Liver (tissue), 9 donors: ENCODE measurements around the gene NODAL. TPM values are rescaled to one million over a fixed set of nuclear protein-coding genes. Genes with fewer than 3 reads are reported as not detected.

Experiments used
- DNase-seq: peaks from one replicate; pipeline ENCODE4 v3.0.0-alpha.2; 2017; ENCODE audit warnings: low spot score
- H3K27ac ChIP-seq, 2 donors: one replicate each; pipeline ENCODE4 v1.7.0; 2013; ENCODE audit warnings: inconsistent platforms in 2 of 2, low read length in 2 of 2, control low read depth in 1 of 2, low read depth in 1 of 2, mild to moderate bottlenecking in 1 of 2
- H3K27me3 ChIP-seq, 4 donors: one replicate each; pipeline versions ENCODE4 v1.6.1 to v1.7.0; 2013; ENCODE audit warnings: low read length in 3 of 4, inconsistent platforms in 1 of 4, mild to moderate bottlenecking in 1 of 4, moderate library complexity in 1 of 4; ENCODE audit not compliant: control insufficient read depth in 4 of 4, insufficient read depth in 4 of 4
- H3K36me3 ChIP-seq, 4 donors: one replicate each; pipeline versions ENCODE4 v1.6.1 to v1.7.0; 2013; ENCODE audit warnings: low read length in 3 of 4, mild to moderate bottlenecking in 3 of 4, low read depth in 1 of 4, moderate library complexity in 1 of 4; ENCODE audit not compliant: control insufficient read depth in 4 of 4, insufficient read depth in 3 of 4
- H3K4me1 ChIP-seq, 4 donors: one replicate each; pipeline versions ENCODE4 v1.6.1 to v1.7.0; 2013; ENCODE audit warnings: low read length in 3 of 4, mild to moderate bottlenecking in 3 of 4, moderate library complexity in 1 of 4; ENCODE audit not compliant: control insufficient read depth in 4 of 4, insufficient read depth in 4 of 4
- H3K4me3 ChIP-seq, 3 donors: one replicate each; pipeline versions ENCODE4 v1.6.1 to v1.7.0; 2013; ENCODE audit warnings: low read length in 3 of 3, control low read depth in 1 of 3, low read depth in 1 of 3, mild to moderate bottlenecking in 1 of 3
- H3K9ac ChIP-seq, 2 donors: one replicate each; pipeline ENCODE4 v1.7.0; 2013; ENCODE audit warnings: low read length in 2 of 2, mild to moderate bottlenecking in 2 of 2, moderate library complexity in 2 of 2, control low read depth in 1 of 2, low read depth in 1 of 2
- H3K9me3 ChIP-seq, 4 donors: one replicate each; pipeline versions ENCODE4 v1.6.1 to v1.7.0; 2013; ENCODE audit warnings: low read length in 3 of 4; ENCODE audit not compliant: control insufficient read depth in 4 of 4
- CTCF ChIP-seq: fragments of 150-350 bp; IDR thresholded peaks from 2 replicates; pipeline ENCODE4 v1.5.1; 2017; ENCODE audit warnings: improper control_type of control experiment, low read depth, low read length; ENCODE audit not compliant: missing input control
- EGR1 ChIP-seq, 2 donors: IDR thresholded peaks; 2 replicates each; pipeline ENCODE4 v1.6.1; 2016 to 2018; ENCODE audit warnings: antibody characterized with exemption in 2 of 2, low read depth in 2 of 2
- FOXA1 ChIP-seq: IDR thresholded peaks from 2 replicates; pipeline ENCODE4 v1.6.1; 2016; ENCODE audit warnings: antibody characterized with exemption
- FOXA2 ChIP-seq: IDR thresholded peaks from 2 replicates; pipeline ENCODE4 v1.6.1; 2016; ENCODE audit warnings: antibody characterized with exemption
- GABPA ChIP-seq, 2 donors: IDR thresholded peaks in 1 of 2; conservative IDR thresholded peaks in 1 of 2; 2 replicates each; pipeline ENCODE4 v1.6.1; 2016; ENCODE audit warnings: antibody characterized with exemption in 2 of 2, mild to moderate bottlenecking in 1 of 2, moderate library complexity in 1 of 2
- HNF4A ChIP-seq, 2 donors: conservative IDR thresholded peaks; 2 replicates each; pipeline ENCODE4 v1.6.1; 2016; ENCODE audit warnings: antibody characterized with exemption in 2 of 2, mild to moderate bottlenecking in 2 of 2
- HNF4G ChIP-seq: IDR thresholded peaks from 2 replicates; pipeline ENCODE4 v1.6.1; 2016; ENCODE audit warnings: antibody characterized with exemption
- JUND ChIP-seq, 2 donors: IDR thresholded peaks; 2 replicates each; pipeline ENCODE4 v1.6.1; 2016; ENCODE audit warnings: antibody characterized with exemption in 2 of 2
- NR2F2 ChIP-seq: IDR thresholded peaks from 2 replicates; pipeline ENCODE4 v1.6.1; 2016; ENCODE audit warnings: antibody characterized with exemption
- RAD21 ChIP-seq, 2 donors: IDR thresholded peaks; 2 replicates each; pipeline ENCODE4 v1.6.1; 2016; ENCODE audit warnings: antibody characterized with exemption in 2 of 2, mild to moderate bottlenecking in 2 of 2
- RXRA ChIP-seq, 2 donors: IDR thresholded peaks; 2 replicates each; pipeline ENCODE4 v1.6.1; 2017 to 2018; ENCODE audit warnings: antibody characterized with exemption in 2 of 2, mild to moderate bottlenecking in 1 of 2
- SP1 ChIP-seq: IDR thresholded peaks from 2 replicates; pipeline ENCODE4 v1.6.1; 2018; ENCODE audit warnings: antibody characterized with exemption, mild to moderate bottlenecking
- TAF1 ChIP-seq: conservative IDR thresholded peaks from 2 replicates; pipeline ENCODE4 v1.6.1; 2016; ENCODE audit warnings: antibody characterized with exemption, mild to moderate bottlenecking
- YY1 ChIP-seq: IDR thresholded peaks from 2 replicates; pipeline ENCODE4 v1.6.1; 2016; ENCODE audit warnings: antibody characterized with exemption, mild to moderate bottlenecking
- WGBS: extraction: QIAGEN DNeasy Blood & Tissue Kit; methylation state at CpG from one replicate; pipeline ENCODE4 v1.1.7; 2013; 5-methylcytosine and 5-hydroxymethylcytosine counted together
- polyA plus RNA-seq, 2 donors: library from polyadenylated mRNA; stranded (reverse) in 1 of 2; unstranded in 1 of 2; fragments of 200-250 nt in 1 of 2; fragments of >200 nt in 1 of 2; fragmentation: Nextera tagmentation in 1 of 2; extraction: Ambion mirVana in 1 of 2; gene quantifications; one replicate each; pipeline versions ENCODE4 v1.2.1 to v1.2.3, GENCODE V29; 2013 to 2015
- total RNA-seq, 2 donors: library from RNA; depleted of rRNA; stranded (reverse); fragments of >200 nt; gene quantifications; one replicate each; pipeline ENCODE4 v1.2.3, GENCODE V29; 2014
- TF ChIP-seq, protein P1 (sequence below): IDR thresholded peaks from 2 replicates; pipeline ENCODE4 v1.6.1; 2016; ENCODE audit warnings: antibody characterized with exemption, mild to moderate bottlenecking
- TF ChIP-seq, protein P2 (sequence below): IDR thresholded peaks from 2 replicates; pipeline ENCODE4 v1.6.1; 2016; ENCODE audit warnings: antibody characterized with exemption
- TF ChIP-seq, protein P3 (sequence below): IDR thresholded peaks from 2 replicates; pipeline ENCODE4 v1.6.1; 2016; ENCODE audit warnings: antibody characterized with exemption
- donor health status: healthy.
- donor health status: healthy.
- donor health status: healthy.
- donor health status: healthy.
- donor health status: healthy.

NODAL gene
- total and polyA plus RNA-seq, 4 donors = not detected

DNA sequence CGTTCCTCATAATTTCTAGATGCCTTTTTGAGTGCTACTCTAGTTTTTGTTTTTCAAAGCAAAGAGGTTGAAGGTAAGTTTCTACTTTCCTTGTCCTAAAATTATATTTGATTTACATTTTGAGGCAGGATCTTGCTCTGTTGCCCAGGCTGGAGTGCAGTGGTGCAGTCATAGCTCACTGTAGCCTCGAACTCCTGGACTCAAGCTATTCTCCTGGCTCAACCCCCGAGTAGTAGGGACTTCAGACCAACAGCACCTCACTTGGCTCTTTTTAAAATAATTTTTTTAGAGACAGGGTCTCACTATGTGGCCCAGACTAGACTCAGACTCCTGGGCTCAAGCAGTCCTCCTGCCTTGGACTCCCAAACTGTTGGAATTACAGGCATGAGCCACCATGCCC lies 22.8 kb downstream of the NODAL start (continued):
- TF ChIP-seq, protein P1, sequence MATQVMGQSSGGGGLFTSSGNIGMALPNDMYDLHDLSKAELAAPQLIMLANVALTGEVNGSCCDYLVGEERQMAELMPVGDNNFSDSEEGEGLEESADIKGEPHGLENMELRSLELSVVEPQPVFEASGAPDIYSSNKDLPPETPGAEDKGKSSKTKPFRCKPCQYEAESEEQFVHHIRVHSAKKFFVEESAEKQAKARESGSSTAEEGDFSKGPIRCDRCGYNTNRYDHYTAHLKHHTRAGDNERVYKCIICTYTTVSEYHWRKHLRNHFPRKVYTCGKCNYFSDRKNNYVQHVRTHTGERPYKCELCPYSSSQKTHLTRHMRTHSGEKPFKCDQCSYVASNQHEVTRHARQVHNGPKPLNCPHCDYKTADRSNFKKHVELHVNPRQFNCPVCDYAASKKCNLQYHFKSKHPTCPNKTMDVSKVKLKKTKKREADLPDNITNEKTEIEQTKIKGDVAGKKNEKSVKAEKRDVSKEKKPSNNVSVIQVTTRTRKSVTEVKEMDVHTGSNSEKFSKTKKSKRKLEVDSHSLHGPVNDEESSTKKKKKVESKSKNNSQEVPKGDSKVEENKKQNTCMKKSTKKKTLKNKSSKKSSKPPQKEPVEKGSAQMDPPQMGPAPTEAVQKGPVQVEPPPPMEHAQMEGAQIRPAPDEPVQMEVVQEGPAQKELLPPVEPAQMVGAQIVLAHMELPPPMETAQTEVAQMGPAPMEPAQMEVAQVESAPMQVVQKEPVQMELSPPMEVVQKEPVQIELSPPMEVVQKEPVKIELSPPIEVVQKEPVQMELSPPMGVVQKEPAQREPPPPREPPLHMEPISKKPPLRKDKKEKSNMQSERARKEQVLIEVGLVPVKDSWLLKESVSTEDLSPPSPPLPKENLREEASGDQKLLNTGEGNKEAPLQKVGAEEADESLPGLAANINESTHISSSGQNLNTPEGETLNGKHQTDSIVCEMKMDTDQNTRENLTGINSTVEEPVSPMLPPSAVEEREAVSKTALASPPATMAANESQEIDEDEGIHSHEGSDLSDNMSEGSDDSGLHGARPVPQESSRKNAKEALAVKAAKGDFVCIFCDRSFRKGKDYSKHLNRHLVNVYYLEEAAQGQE = no peak
- TF ChIP-seq, protein P2, sequence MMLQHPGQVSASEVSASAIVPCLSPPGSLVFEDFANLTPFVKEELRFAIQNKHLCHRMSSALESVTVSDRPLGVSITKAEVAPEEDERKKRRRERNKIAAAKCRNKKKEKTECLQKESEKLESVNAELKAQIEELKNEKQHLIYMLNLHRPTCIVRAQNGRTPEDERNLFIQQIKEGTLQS = no peak
- no peak for TF ChIP-seq FOXA2

- Histone ChIP-seq H3K9me3 (no peaks in the 10 kb centered on the region), H3K9ac (no peak overlapping the region), H3K27me3 (no peaks in the 10 kb centered on the region), H3K4me3 (no peak overlapping the region), H3K27ac (no peak overlapping the region), H3K4me1 (no peaks in the 10 kb centered on the region), H3K36me3 (peaks cover 5 to 33% (median 32%) of the 10 kb centered on the region in 4 donors)
- TF ChIP-seq NR2F2 = no peak
- TF ChIP-seq YY1 = no peak
- TF ChIP-seq TAF1 = no peak
- no peak for TF ChIP-seq CTCF
- TF ChIP-seq, protein P3, sequence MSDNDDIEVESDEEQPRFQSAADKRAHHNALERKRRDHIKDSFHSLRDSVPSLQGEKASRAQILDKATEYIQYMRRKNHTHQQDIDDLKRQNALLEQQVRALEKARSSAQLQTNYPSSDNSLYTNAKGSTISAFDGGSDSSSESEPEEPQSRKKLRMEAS = no peak
- TF ChIP-seq SP1 = no peak
- no peak for TF ChIP-seq FOXA2
- TF ChIP-seq RXRA (IDR thresholded peaks at IDR 0.05) = no peak
- no peak for TF ChIP-seq HNF4A (conservative IDR thresholded peaks at IDR 0.05)
- TF ChIP-seq, protein P2 = no peak
- TF ChIP-seq JUND (IDR thresholded peaks at IDR 0.05) = no peak
- no peak for TF ChIP-seq GABPA (IDR thresholded peaks at IDR 0.05 in 1 of 2, conservative IDR thresholded peaks at IDR 0.05 in 1 of 2)
- no peak for TF ChIP-seq FOXA1
- 95% methylated on average over 1 of the region's 1 CpG for WGBS
- no peak for DNase-seq
These were observed 23.3 kb downstream of the NODAL start for GRCh38 chr10:70418229-70418628.

DNA sequence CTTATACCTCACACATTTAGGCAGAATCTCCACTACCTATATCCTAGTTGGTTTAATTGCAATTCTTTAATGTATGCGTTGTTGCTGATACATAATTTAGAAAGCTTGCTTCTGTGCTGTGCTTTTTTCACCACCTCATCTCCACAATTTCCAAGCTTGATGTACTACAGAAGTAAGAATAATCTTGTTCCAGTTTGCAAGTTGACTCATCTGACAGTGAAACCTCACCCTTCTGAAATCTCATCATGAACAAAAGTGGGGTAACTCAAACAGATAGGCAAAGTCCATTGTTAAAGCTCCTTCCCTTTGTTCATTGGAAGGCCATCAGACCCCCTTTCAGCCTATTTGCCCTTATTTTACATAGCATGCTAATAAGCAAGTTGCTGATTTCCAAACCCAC lies 23.9 kb downstream of the NODAL start:
- H3K9ac ChIP-seq = no peak overlapping the region
- H3K27me3 ChIP-seq = no peaks in the 10 kb centered on the region
- 96% methylated on average over 1 of the region's 1 CpG for WGBS
- H3K4me1 ChIP-seq = no peaks in the 10 kb centered on the region
- no peak for DNase-seq
- no peaks in the 10 kb centered on the region for H3K9me3 ChIP-seq
- no peak overlapping the region for H3K27ac ChIP-seq
- H3K36me3 ChIP-seq = peaks cover 5 to 29% (median 26%) of the 10 kb centered on the region in 4 donors
- H3K4me3 ChIP-seq = no peak overlapping the region
- TF ChIP-seq JUND (IDR thresholded peaks at IDR 0.05) (no peak), SP1 (no peak), HNF4G (no peak), CTCF (no peak), GABPA (IDR thresholded peaks at IDR 0.05 in 1 of 2, conservative IDR thresholded peaks at IDR 0.05 in 1 of 2) (no peak), EGR1 (IDR thresholded peaks at IDR 0.05; ENCODE audit: low read depth in 2 of 2) (no peak), FOXA1 (no peak), RAD21 (IDR thresholded peaks at IDR 0.05) (no peak), HNF4A (conservative IDR thresholded peaks at IDR 0.05) (no peak), NR2F2 (no peak), YY1 (no peak)
- TF ChIP-seq, protein P2 = no peak
- TF ChIP-seq, protein P3 = no peak
